T-cell (primary cell): ENCODE measurements around the gene ARHGAP28. TPM values are rescaled to one million over a fixed set of nuclear protein-coding genes. Genes with fewer than 3 reads are reported as not detected.

Experiments
- ATAC-seq, 4 experiments: fragments of 200-7000 bp in 3 of 4; fragments of 150-1000 bp in 1 of 4; cut with Tn5 transposase; replicated peaks in 1 of 4; 1 replicate in 3 of 4; 2 replicates in 1 of 4; pipeline ENCODE4 v1.10.0; 2021; ENCODE audit warnings: moderate library complexity in 3 of 4, mild to moderate bottlenecking in 2 of 4, moderate number of reproducible peaks in 1 of 4
- CTCF ChIA-PET, 2 donors: fragments of 300-600 bp; sonication (Branson Sonifier 250); formaldehyde crosslinking; loops; one replicate each; lab custom pipeline; 2022; ENCODE audit warnings: antibody characterized with exemption in 2 of 2; lab: Charles Lee
- POLR2A ChIA-PET, 2 donors: fragments of 300-600 bp; sonication (Branson Sonifier 250); formaldehyde crosslinking; loops; one replicate each; lab custom pipeline; 2022; ENCODE audit warnings: antibody characterized with exemption in 2 of 2; lab: Charles Lee
- DNase-seq, 35 experiments: peaks; one replicate each; pipeline versions ENCODE4 v3.0.0 to v3.0.0-alpha.2; 2013 to 2023
- H3K27ac ChIP-seq: one replicate; pipeline ENCODE4 v1.5.1; 2013; ENCODE audit warnings: low read length
- H3K27me3 ChIP-seq, 2 experiments: replicated peaks in 1 of 2; 1 replicate in 1 of 2; 2 replicates in 1 of 2; pipeline versions ENCODE4 v1.6.1 to v1.7.0; 2013; ENCODE audit warnings: low read length in 1 of 2, mixed read lengths in 1 of 2; ENCODE audit not compliant: control insufficient read depth in 2 of 2, insufficient read depth in 2 of 2; ENCODE audit errors: extremely low read depth in 1 of 2
- H3K36me3 ChIP-seq, 2 donors: 1 replicate in 1 of 2; 2 replicates in 1 of 2; pipeline versions ENCODE4 v1.6.1 to v1.7.0; 2013; ENCODE audit warnings: low read length in 1 of 2; ENCODE audit not compliant: control insufficient read depth in 2 of 2, insufficient read depth in 1 of 2; ENCODE audit errors: extremely low read depth in 1 of 2
- H3K4me1 ChIP-seq, 2 experiments: 1 replicate in 1 of 2; 2 replicates in 1 of 2; pipeline versions ENCODE4 v1.6.1 to v1.7.0; 2013; ENCODE audit warnings: low read length in 2 of 2, mixed read lengths in 1 of 2; ENCODE audit not compliant: insufficient read depth in 2 of 2, control insufficient read depth in 1 of 2; ENCODE audit errors: extremely low read depth in 1 of 2
- H3K4me3 ChIP-seq, 2 donors: 1 replicate in 1 of 2; 2 replicates in 1 of 2; pipeline versions ENCODE4 v1.5.1 to v1.7.0; 2013; ENCODE audit warnings: mild to moderate bottlenecking in 2 of 2, low read length in 1 of 2, moderate library complexity in 1 of 2; ENCODE audit not compliant: control insufficient read depth in 1 of 2; ENCODE audit errors: extremely low read depth in 1 of 2
- H3K9me3 ChIP-seq: 2 replicates; pipeline ENCODE4 v1.7.0; 2013
- H3K27ac Mint-ChIP-seq, 2 donors: one replicate each; pipeline ENCODE4 v1.8.0; 2020 to 2021; ENCODE audit warnings: mild to moderate bottlenecking in 2 of 2, mixed read lengths in 2 of 2
- H3K27me3 Mint-ChIP-seq, 2 donors: one replicate each; pipeline ENCODE4 v1.8.0; 2021 to 2022; ENCODE audit warnings: mixed read lengths in 2 of 2
- H3K36me3 Mint-ChIP-seq: one replicate; pipeline ENCODE4 v1.8.0; 2021; ENCODE audit warnings: mixed read lengths
- H3K4me1 Mint-ChIP-seq, 3 donors: one replicate each; pipeline ENCODE4 v1.8.0; 2020 to 2022; ENCODE audit warnings: mixed read lengths in 3 of 3, mild to moderate bottlenecking in 1 of 3
- H3K4me3 Mint-ChIP-seq, 3 donors: one replicate each; pipeline ENCODE4 v1.8.0; 2020 to 2022; ENCODE audit warnings: mild to moderate bottlenecking in 3 of 3, mixed read lengths in 3 of 3, moderate library complexity in 3 of 3
- H3K9me3 Mint-ChIP-seq, 3 donors: one replicate each; pipeline ENCODE4 v1.8.0; 2020 to 2022; ENCODE audit warnings: mixed read lengths in 3 of 3
- WGBS: methylation state at CpG from one replicate; pipeline ENCODE4 v1.1.5; 2013; ENCODE audit warnings: missing lambda C conversion rate; ENCODE audit not compliant: insufficient coverage; 5-methylcytosine and 5-hydroxymethylcytosine counted together
- total RNA-seq, 35 experiments: library from RNA in 6 of 35; stranded (reverse) in 6 of 35; fragments of 120-200 nt in 1 of 35; gene quantifications; one replicate each; pipeline versions ENCODE4 v1.2.1 to v1.2.4 and lab custom pipeline; 2013 to 2026

ARHGAP28 gene
- total RNA-seq, 5 donors from 2014 or later (not counting 1 experiment from before 2014, with no cell fraction given), result 0.29 TPM; not detected in 4

DNA sequence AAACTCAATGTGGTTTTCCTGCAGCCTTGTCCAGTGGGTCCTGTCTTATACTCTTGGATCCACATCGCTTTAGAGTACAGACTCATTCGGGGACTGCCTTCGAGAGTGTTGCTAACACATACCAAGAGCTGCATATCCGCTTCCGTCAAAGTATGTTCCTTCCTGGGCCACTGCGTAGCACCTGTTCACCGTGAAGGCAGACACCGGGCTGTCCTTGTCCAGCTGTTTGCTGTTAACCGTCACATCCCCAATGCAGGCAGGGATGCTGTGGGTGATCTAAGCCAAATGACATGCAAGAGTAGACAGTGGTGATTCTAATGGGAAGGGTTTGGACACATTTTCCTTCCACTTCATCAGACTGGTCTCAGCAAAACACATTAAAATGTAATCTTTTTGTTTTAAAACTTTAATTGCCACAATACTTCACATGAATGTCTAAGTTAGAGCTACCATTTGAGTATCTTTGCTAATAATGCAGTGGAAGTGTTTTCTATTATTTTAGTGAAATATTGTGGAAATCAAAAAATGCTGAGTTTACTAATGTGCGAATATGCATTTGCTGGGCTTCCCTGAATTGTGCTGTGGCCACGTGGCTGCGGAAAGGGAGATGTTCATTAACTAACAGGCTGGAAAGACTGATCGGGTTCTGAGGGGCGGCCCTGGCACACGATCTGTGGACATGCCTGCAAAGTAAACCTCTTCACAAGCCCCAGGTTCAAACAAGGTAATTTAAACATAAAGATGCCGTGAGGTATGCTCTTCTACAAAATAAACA lies 219.0 kb downstream of the ARHGAP28 start:
- H3K9me3 Mint-ChIP-seq, result peaks cover 4 to 14% (median 10%) of the 10 kb centered on the region in 3 donors
- no peak overlapping the region for H3K4me3 Mint-ChIP-seq
- Histone ChIP-seq H3K27me3 (no peaks in the 10 kb centered on the region), H3K36me3 (no peaks in the 10 kb centered on the region), H3K4me3 (no peak overlapping the region), H3K9me3 (no peaks in the 10 kb centered on the region), H3K4me1 (no peaks in the 10 kb centered on the region), H3K27ac (no peak overlapping the region)
- CTCF ChIA-PET, result no interaction called here
- no peak for DNase-seq
- POLR2A ChIA-PET, result no interaction called here
- no peaks in the 10 kb centered on the region for H3K36me3 Mint-ChIP-seq
- no peaks in the 10 kb centered on the region for H3K4me1 Mint-ChIP-seq
- H3K27ac Mint-ChIP-seq, result no peak overlapping the region
- ATAC-seq, result no peak
- WGBS, result 90% methylated on average over 7 of the region's 16 CpGs
- H3K27me3 Mint-ChIP-seq, result no peaks in the 10 kb centered on the region

GRCh38 chr18:6949800-6950586 lies 220.5 kb downstream of the ARHGAP28 start:
- Mint-ChIP-seq H3K4me1 (no peaks in the 10 kb centered on the region), H3K4me3 (no peak overlapping the region), H3K27ac (no peak overlapping the region), H3K9me3 (peaks cover 4 to 13% (median 10%) of the 10 kb centered on the region in 3 donors), H3K36me3 (no peaks in the 10 kb centered on the region), H3K27me3 (no peaks in the 10 kb centered on the region)
- ChIA-PET CTCF (no interaction called here), POLR2A (no interaction called here)
- ATAC-seq (no peak), DNase-seq (no peak)
- no peaks in the 10 kb centered on the region for H3K36me3 ChIP-seq
- no peak overlapping the region for H3K4me3 ChIP-seq
- WGBS, result 75% methylated on average over 8 of the region's 11 CpGs
- H3K27ac ChIP-seq, result no peak overlapping the region
- H3K9me3 ChIP-seq, result no peaks in the 10 kb centered on the region
- no peaks in the 10 kb centered on the region for H3K27me3 ChIP-seq
- no peaks in the 10 kb centered on the region for H3K4me1 ChIP-seq

DNA sequence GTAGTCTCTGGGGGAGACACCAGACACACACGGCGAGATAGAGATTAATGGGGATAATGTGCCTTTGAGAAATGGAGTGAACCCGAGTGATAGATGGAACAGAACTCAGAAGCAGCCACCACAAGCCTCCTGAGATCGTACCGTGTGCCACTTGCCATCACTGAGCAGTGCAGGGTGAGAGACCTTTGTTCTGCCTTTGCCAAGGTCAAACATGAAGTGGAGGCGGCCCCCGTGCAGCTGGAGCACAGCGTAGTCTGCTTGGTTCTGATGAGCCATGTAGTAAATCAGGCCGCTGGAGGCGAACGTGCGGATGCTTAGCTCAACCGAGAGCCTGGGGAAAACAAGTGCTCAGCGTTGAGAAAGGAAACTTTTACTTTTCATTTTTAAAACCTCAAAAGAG lies 221.1 kb downstream of the ARHGAP28 start:
- Histone ChIP-seq H3K27ac (no peak overlapping the region), H3K36me3 (no peaks in the 10 kb centered on the region), H3K4me3 (no peak overlapping the region), H3K27me3 (no peaks in the 10 kb centered on the region), H3K4me1 (no peaks in the 10 kb centered on the region), H3K9me3 (no peaks in the 10 kb centered on the region)
- no peaks in the 10 kb centered on the region for H3K27me3 Mint-ChIP-seq
- H3K36me3 Mint-ChIP-seq, result no peaks in the 10 kb centered on the region
- H3K4me3 Mint-ChIP-seq, result no peak overlapping the region
- DNase-seq (no peak), ATAC-seq (no peak)
- H3K4me1 Mint-ChIP-seq, result no peaks in the 10 kb centered on the region
- H3K9me3 Mint-ChIP-seq, result peaks cover 4 to 10% (median 9%) of the 10 kb centered on the region in 3 donors
- 92% methylated on average over 11 of the region's 14 CpGs for WGBS
- H3K27ac Mint-ChIP-seq, result no peak overlapping the region
- ChIA-PET POLR2A (no interaction called here), CTCF (no interaction called here)

DNA sequence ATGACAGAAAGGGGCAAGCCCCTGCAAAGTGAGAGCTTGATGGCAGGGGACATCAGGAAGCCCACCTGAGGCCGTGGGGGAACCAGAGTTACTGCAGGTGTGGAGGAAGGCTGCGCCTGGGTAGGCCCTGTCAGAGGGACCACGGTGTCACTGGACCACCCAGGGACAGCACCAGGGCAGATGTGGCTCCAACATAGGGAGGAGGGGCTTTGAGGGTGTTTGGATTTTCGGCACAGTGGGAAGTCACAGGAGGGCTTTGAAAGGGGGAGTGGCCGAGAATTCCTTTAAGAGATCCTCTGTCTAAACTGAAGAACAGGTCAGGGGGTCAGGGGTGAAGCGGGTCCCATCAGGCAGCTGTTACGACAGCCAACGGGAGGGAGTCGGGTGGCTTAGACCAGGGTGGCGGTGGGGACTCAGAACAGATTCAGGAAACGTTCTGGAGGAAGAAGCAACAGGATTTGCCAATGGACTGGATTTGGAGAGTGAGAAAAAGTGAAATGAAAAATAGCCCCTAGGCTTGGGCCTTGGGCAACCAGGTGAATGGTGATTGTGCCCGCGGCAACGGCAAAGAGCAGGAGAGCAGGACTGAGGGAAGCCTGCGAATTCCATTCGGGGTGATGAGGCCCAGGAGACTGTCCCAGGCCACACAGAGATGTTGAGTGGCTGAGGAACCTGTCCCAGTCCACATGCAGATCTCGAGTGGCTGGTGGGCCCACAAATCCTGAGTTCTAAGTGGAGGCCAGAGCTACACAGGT lies 222.0 kb downstream of the ARHGAP28 start:
- Mint-ChIP-seq H3K27me3 (no peaks in the 10 kb centered on the region), H3K4me1 (no peaks in the 10 kb centered on the region), H3K9me3 (peaks cover 4 to 10% (median 9%) of the 10 kb centered on the region in 3 donors), H3K27ac (no peak overlapping the region), H3K36me3 (no peaks in the 10 kb centered on the region), H3K4me3 (no peak overlapping the region)
- ChIA-PET POLR2A (no interaction called here), CTCF (no interaction called here)
- 74% methylated on average over 17 of the region's 17 CpGs for WGBS
- DNase-seq (no peak), ATAC-seq (peak in 1 of 4 experiments; percentile 8)
- no peaks in the 10 kb centered on the region for H3K27me3 ChIP-seq
- H3K9me3 ChIP-seq, result no peaks in the 10 kb centered on the region
- no peaks in the 10 kb centered on the region for H3K36me3 ChIP-seq
- no peaks in the 10 kb centered on the region for H3K4me1 ChIP-seq
- H3K27ac ChIP-seq, result no peak overlapping the region
- H3K4me3 ChIP-seq, result no peak overlapping the region

GRCh38 chr18:6954501-6954900 lies 225.0 kb downstream of the ARHGAP28 start:
- WGBS, result 71% methylated on average over 4 of the region's 4 CpGs
- Histone ChIP-seq H3K36me3 (no peaks in the 10 kb centered on the region), H3K27ac (no peak overlapping the region), H3K4me3 (no peak overlapping the region), H3K4me1 (no peaks in the 10 kb centered on the region), H3K27me3 (no peaks in the 10 kb centered on the region), H3K9me3 (no peaks in the 10 kb centered on the region)
- H3K27me3 Mint-ChIP-seq, result no peaks in the 10 kb centered on the region
- no peak for DNase-seq
- peaks cover 2 to 10% (median 9%) of the 10 kb centered on the region in 3 donors for H3K9me3 Mint-ChIP-seq
- H3K4me3 Mint-ChIP-seq, result no peak overlapping the region
- no peaks in the 10 kb centered on the region for H3K36me3 Mint-ChIP-seq
- CTCF ChIA-PET, result no interaction called here
- H3K4me1 Mint-ChIP-seq, result no peaks in the 10 kb centered on the region
- POLR2A ChIA-PET, result no interaction called here
- ATAC-seq, result no peak
- no peak overlapping the region for H3K27ac Mint-ChIP-seq

- Mint-ChIP-seq H3K36me3 (no peaks in the 10 kb centered on the region), H3K27me3 (no peaks in the 10 kb centered on the region), H3K4me1 (no peaks in the 10 kb centered on the region), H3K9me3 (peaks cover 4 to 16% (median 9%) of the 10 kb centered on the region in 3 donors), H3K27ac (no peak overlapping the region), H3K4me3 (no peak overlapping the region)
- H3K36me3 ChIP-seq, result no peaks in the 10 kb centered on the region
- no peak for DNase-seq
- POLR2A ChIA-PET, result no interaction called here
- no peaks in the 10 kb centered on the region for H3K9me3 ChIP-seq
- no peaks in the 10 kb centered on the region for H3K27me3 ChIP-seq
- no peaks in the 10 kb centered on the region for H3K4me1 ChIP-seq
- ATAC-seq, result no peak
- CTCF ChIA-PET, result no interaction called here
- H3K4me3 ChIP-seq, result no peak overlapping the region
- no peak overlapping the region for H3K27ac ChIP-seq
- 95% methylated on average over 16 of the region's 18 CpGs for WGBS
Measured at GRCh38 chr18:6955304-6955703, 225.8 kb downstream of the ARHGAP28 start.
